ENCODE data around the gene FOXI1.
"Not testable (repeated sequence)": the region's sequence is repeated elsewhere in the genome, so short reads cannot be mapped to it uniquely, and the experiment has no call there.

GRCh38 chr5:170094329-170094728 is 11.4 kb upstream of the FOXI1 start:
- TF ChIP-seq CTCF (IDR thresholded peaks at IDR 0.05; ENCODE audit: poor library complexity); EZH2 (IDR thresholded peaks at IDR 0.05; ENCODE audit: borderline replicate concordance): not testable (repeated sequence)

Measured in hepatocyte (in vitro differentiated cells).